ENCODE data around the gene HAGH. TPM values are rescaled to one million over a fixed set of nuclear protein-coding genes. Genes with fewer than 3 reads are reported as not detected.

Gene HAGH
- total RNA-seq, 1 donor = 32.9 TPM

GRCh38 chr16:1857433-1858097, 30.9 kb upstream of the HAGH start:
- Histone ChIP-seq H2AFZ (ENCODE audit: low read length) (no peak overlapping the region), H3K9me3 (ENCODE audit: low read depth, low read length) (no peaks in the 10 kb centered on the region), H3K36me3 (ENCODE audit: insufficient read depth, low read length) (no peaks in the 10 kb centered on the region), H3K27ac (ENCODE audit: low read depth, low read length) (no peak overlapping the region), H3K4me3 (ENCODE audit: insufficient read depth, low read length) (no peak overlapping the region), H3K4me1 (ENCODE audit: insufficient read depth, low read length) (no peaks in the 10 kb centered on the region), H3K4me2 (ENCODE audit: insufficient read depth, low read length) (no peak overlapping the region), H3K27me3 (ENCODE audit: insufficient read depth, low read length) (peaks cover 79% of the 10 kb centered on the region), H3K79me2 (ENCODE audit: insufficient read depth, low read length) (no peaks in the 10 kb centered on the region), H4K20me1 (ENCODE audit: insufficient read depth, low read length) (no peaks in the 10 kb centered on the region)
- no peak for DNase-seq (ENCODE audit: insufficient read length, low spot score, missing footprints)
- TF ChIP-seq CTCF (IDR thresholded peaks at IDR 0.05; ENCODE audit: extremely low read depth, low read depth, low read length) = no peak

GRCh38 chr16:1851793-1852192, 25.2 kb upstream of the HAGH start:
- DNase-seq (ENCODE audit: insufficient read length, low spot score, missing footprints) = no peak
- Histone ChIP-seq H3K4me2 (ENCODE audit: insufficient read depth, low read length) (no peak overlapping the region), H3K79me2 (ENCODE audit: insufficient read depth, low read length) (no peaks in the 10 kb centered on the region), H3K36me3 (ENCODE audit: insufficient read depth, low read length) (no peaks in the 10 kb centered on the region), H4K20me1 (ENCODE audit: insufficient read depth, low read length) (no peaks in the 10 kb centered on the region), H3K4me3 (ENCODE audit: insufficient read depth, low read length) (no peak overlapping the region), H2AFZ (ENCODE audit: low read length) (no peak overlapping the region), H3K27me3 (ENCODE audit: insufficient read depth, low read length) (peaks cover 41% of the 10 kb centered on the region), H3K4me1 (ENCODE audit: insufficient read depth, low read length) (no peaks in the 10 kb centered on the region), H3K9me3 (ENCODE audit: low read depth, low read length) (no peaks in the 10 kb centered on the region), H3K27ac (ENCODE audit: low read depth, low read length) (no peak overlapping the region)
- no peak for TF ChIP-seq CTCF (IDR thresholded peaks at IDR 0.05; ENCODE audit: extremely low read depth, low read depth, low read length)

DNA sequence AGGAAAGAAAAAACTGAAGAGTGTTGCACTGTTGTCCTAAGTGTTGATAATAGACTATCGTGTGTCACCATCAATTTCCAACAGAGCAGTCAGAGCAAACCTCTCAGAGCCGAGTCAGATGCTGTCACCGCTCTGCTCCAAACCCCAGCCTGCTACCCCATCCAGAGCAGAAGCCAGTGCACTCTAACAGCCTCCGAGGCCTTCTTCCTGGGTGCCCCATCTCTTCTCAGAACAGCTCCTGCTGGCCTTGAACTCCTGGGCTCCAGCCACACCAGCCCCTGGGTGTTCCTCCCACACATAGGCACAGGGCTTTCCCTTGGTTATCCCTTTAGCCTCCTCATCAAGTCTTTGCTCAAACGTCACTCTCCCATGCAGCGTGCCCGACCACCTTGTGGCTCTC, 24.4 kb upstream of the HAGH start:
- no peak overlapping the region for H3K4me3 ChIP-seq (ENCODE audit: insufficient read depth, low read length)
- peaks cover 40% of the 10 kb centered on the region for H3K27me3 ChIP-seq (ENCODE audit: insufficient read depth, low read length)
- no peak overlapping the region for H2AFZ ChIP-seq (ENCODE audit: low read length)
- H3K27ac ChIP-seq (ENCODE audit: low read depth, low read length) = no peak overlapping the region
- no peak overlapping the region for H3K4me2 ChIP-seq (ENCODE audit: insufficient read depth, low read length)
- H4K20me1 ChIP-seq (ENCODE audit: insufficient read depth, low read length) = no peaks in the 10 kb centered on the region
- H3K79me2 ChIP-seq (ENCODE audit: insufficient read depth, low read length) = no peaks in the 10 kb centered on the region
- no peak for TF ChIP-seq CTCF (IDR thresholded peaks at IDR 0.05; ENCODE audit: extremely low read depth, low read depth, low read length)
- H3K4me1 ChIP-seq (ENCODE audit: insufficient read depth, low read length) = no peaks in the 10 kb centered on the region
- no peak for DNase-seq (ENCODE audit: insufficient read length, low spot score, missing footprints)
- H3K9me3 ChIP-seq (ENCODE audit: low read depth, low read length) = no peaks in the 10 kb centered on the region
- no peaks in the 10 kb centered on the region for H3K36me3 ChIP-seq (ENCODE audit: insufficient read depth, low read length)

GRCh38 chr16:1846416-1846815, 19.8 kb upstream of the HAGH start:
- no peak overlapping the region for H2AFZ ChIP-seq (ENCODE audit: low read length)
- H3K4me3 ChIP-seq (ENCODE audit: insufficient read depth, low read length) = no peak overlapping the region
- no peak overlapping the region for H3K27ac ChIP-seq (ENCODE audit: low read depth, low read length)
- H3K4me2 ChIP-seq (ENCODE audit: insufficient read depth, low read length) = no peak overlapping the region
- no peak for DNase-seq (ENCODE audit: insufficient read length, low spot score, missing footprints)
- H3K79me2 ChIP-seq (ENCODE audit: insufficient read depth, low read length) = no peaks in the 10 kb centered on the region
- H3K27me3 ChIP-seq (ENCODE audit: insufficient read depth, low read length) = peaks cover 9% of the 10 kb centered on the region
- no peaks in the 10 kb centered on the region for H4K20me1 ChIP-seq (ENCODE audit: insufficient read depth, low read length)
- H3K9me3 ChIP-seq (ENCODE audit: low read depth, low read length) = no peaks in the 10 kb centered on the region
- H3K4me1 ChIP-seq (ENCODE audit: insufficient read depth, low read length) = no peaks in the 10 kb centered on the region
- TF ChIP-seq CTCF (IDR thresholded peaks at IDR 0.05; ENCODE audit: extremely low read depth, low read depth, low read length) = no peak
- H3K36me3 ChIP-seq (ENCODE audit: insufficient read depth, low read length) = no peaks in the 10 kb centered on the region

Data from osteoblast (primary cell).